ENCODE measurements around the gene OLR1.

GRCh38 chr12:10165421-10165820, 6.5 kb downstream of the OLR1 start:
- no peak for TF ChIP-seq GATA3 (IDR thresholded peaks at IDR 0.05; ENCODE audit: low read depth, low read length)
- no peak for TF ChIP-seq GATA2 (IDR thresholded peaks at IDR 0.05; ENCODE audit: low read depth, low read length)
